ENCODE results near the gene PHLDA2. TPM values are rescaled to one million over a fixed set of nuclear protein-coding genes. Genes with fewer than 3 reads are reported as not detected.

PHLDA2 gene
- total and polyA plus RNA-seq, 9 of the 15 experiments (the other 6 are each of a cell fraction or from before 2014, with no cell fraction given) = 0.43 to 42.4 (median 4.7) TPM

DNA sequence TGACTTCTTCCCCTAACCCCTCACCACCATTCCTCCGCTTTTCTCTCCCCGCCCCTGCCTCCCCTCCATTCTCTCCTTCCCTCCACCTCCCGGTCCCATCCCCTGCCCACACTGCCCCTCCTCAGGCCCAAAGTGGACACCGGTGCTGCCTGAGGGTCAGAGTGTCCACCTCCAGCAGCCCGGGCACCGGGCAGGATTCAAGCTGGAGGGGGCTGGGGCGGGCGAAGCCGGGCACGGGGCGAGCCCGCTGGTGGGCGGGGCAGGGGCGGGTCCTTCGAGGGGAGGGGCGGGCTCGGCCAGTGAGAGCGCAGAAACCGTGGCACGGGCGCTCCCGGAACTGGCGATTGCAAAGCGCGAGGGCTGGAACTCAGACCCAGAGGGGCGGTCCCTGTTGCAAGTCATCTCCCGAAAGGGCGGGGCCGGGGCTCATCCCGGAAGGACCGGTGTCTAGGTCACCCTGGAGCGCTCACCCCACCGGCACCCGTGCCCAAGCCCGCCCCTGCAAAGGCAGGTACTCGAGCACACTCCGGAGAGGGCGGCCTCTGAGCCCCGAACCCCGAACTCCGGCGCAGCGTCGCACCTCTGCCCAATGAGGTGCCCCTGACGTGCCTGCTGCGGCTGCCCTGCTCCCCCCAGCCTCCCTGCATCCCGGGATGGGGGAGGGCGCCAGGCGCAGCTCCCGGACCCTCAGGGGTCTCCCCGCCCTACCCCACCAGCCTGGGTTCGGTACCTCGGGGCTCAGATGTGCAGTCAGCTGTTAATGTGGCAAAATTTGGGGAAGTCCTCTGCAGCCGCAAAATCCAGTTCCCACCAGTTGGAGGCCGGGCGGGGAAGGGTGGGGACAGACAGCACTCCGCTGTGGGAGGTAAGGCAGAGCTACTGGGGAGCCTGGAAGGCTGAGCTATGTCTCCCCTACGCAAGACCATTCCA lies 27.1 kb downstream of the PHLDA2 start (continued):
- TF ChIP-seq HCFC1 (IDR thresholded peaks at IDR 0.05; ENCODE audit: low read depth, low read length) = no peak
- TF ChIP-seq PTBP1 (IDR thresholded peaks at IDR 0.05; ENCODE audit: low read depth, low read length) = no peak
- no peak for TF ChIP-seq GMEB1 (CRISPR knock-in tag; IDR thresholded peaks at IDR 0.05)
- no peak for TF ChIP-seq ZNF77 (CRISPR knock-in tag; IDR thresholded peaks at IDR 0.05)
- peak in 1 of 2 experiments; percentile 50 for TF ChIP-seq E2F6 (IDR thresholded peaks at IDR 0.05; ENCODE audit: borderline replicate concordance in 1 of 2, extremely low read depth in 1 of 2, insufficient read depth in 1 of 2, insufficient read length in 1 of 2, low read depth in 1 of 2, low read length in 1 of 2, poor library complexity in 1 of 2, severe bottlenecking in 1 of 2)
- 0 out of 2 replicates have a peak, but pooled peaks have one; percentile 35 for TF ChIP-seq KAT7 (CRISPR knock-in tag; IDR thresholded peaks at IDR 0.05; ENCODE audit: borderline replicate concordance)
- TF ChIP-seq ATF2 (CRISPR knock-in tag; IDR thresholded peaks at IDR 0.05) = no peak
- peak; percentile 30; the same call in 1 of the 2 replicates for TF ChIP-seq BCOR (IDR thresholded peaks at IDR 0.05)
- TF ChIP-seq CEBPG (CRISPR knock-in tag; IDR thresholded peaks at IDR 0.05) = peak; percentile 47; the same call in 1 of the 2 replicates
- peak in 1 of 2 experiments; percentile 32; a peak in 1 of 4 replicates for TF ChIP-seq CEBPG (tag; conservative IDR thresholded peaks at IDR 0.05 in 1 of 2, IDR thresholded peaks at IDR 0.05 in 1 of 2)
- no peak for TF ChIP-seq SMAD3 (CRISPR knock-in tag; conservative IDR thresholded peaks at IDR 0.05)
- TF ChIP-seq NR2C2 (CRISPR knock-in tag; IDR thresholded peaks at IDR 0.05) = peak; percentile 35; the same call in 1 of the 2 replicates
- no peak for TF ChIP-seq NR2C2 (tag; IDR thresholded peaks at IDR 0.05)
- no peak for TF ChIP-seq ZBTB33 (CRISPR knock-in tag; IDR thresholded peaks at IDR 0.05)
- TF ChIP-seq, protein P1, sequence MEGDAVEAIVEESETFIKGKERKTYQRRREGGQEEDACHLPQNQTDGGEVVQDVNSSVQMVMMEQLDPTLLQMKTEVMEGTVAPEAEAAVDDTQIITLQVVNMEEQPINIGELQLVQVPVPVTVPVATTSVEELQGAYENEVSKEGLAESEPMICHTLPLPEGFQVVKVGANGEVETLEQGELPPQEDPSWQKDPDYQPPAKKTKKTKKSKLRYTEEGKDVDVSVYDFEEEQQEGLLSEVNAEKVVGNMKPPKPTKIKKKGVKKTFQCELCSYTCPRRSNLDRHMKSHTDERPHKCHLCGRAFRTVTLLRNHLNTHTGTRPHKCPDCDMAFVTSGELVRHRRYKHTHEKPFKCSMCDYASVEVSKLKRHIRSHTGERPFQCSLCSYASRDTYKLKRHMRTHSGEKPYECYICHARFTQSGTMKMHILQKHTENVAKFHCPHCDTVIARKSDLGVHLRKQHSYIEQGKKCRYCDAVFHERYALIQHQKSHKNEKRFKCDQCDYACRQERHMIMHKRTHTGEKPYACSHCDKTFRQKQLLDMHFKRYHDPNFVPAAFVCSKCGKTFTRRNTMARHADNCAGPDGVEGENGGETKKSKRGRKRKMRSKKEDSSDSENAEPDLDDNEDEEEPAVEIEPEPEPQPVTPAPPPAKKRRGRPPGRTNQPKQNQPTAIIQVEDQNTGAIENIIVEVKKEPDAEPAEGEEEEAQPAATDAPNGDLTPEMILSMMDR (IDR thresholded peaks at IDR 0.05 in 2 of 3, conservative IDR thresholded peaks at IDR 0.05 in 1 of 3; ENCODE audit: insufficient read depth in 2 of 3, low read depth in 1 of 3, low read length in 3 of 3) = no peak
- no peak for TF ChIP-seq PKNOX1 (IDR thresholded peaks at IDR 0.05)

Data from K562 (cell line).